DND-41 (cell line): Measurements from ENCODE around the gene ARMH3.

ENCODE experiments used
- EZH2 ChIP-seq: IDR thresholded peaks from 3 replicates; pipeline ENCODE4 v1.6.1; 2012; ENCODE audit warnings: borderline replicate concordance, low read depth, mild to moderate bottlenecking, moderate library complexity, low read length, inconsistent platforms; ENCODE audit not compliant: severe bottlenecking
- TF ChIP-seq, protein P1 (sequence below): IDR thresholded peaks from 2 replicates; pipeline ENCODE4 v1.5.1; 2012; ENCODE audit warnings: borderline replicate concordance, low read length, moderate library complexity, mild to moderate bottlenecking; ENCODE audit not compliant: poor library complexity, severe bottlenecking; ENCODE audit errors: extremely low read depth

DNA sequence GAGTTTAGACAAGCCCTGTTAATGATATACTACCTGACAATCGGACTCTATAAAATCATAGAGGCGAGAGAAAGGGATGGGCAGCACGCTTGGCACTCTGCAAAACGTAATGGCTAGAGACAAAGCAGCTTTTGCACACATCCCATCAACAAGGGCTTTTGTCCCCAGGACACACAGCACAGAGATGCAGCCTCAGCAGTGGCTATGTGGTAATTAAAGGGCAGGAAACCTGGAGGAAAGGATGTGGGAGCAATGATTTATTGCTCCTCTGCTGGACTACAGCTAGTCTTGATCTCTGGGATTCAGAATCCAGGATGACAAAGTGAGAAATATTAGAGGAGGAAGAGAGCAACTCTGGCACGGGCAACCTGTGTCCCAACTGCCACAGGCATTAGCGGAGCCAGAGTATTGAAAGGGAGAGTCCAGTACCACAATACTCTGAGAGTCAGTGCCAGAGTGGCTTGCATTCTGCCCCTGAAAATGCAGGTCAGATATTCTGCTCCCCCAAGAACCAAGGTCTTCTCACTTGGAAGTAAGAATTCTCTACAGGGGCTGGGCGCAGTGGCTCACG, 96.5 kb downstream of the ARMH3 start:
- TF ChIP-seq, protein P1, sequence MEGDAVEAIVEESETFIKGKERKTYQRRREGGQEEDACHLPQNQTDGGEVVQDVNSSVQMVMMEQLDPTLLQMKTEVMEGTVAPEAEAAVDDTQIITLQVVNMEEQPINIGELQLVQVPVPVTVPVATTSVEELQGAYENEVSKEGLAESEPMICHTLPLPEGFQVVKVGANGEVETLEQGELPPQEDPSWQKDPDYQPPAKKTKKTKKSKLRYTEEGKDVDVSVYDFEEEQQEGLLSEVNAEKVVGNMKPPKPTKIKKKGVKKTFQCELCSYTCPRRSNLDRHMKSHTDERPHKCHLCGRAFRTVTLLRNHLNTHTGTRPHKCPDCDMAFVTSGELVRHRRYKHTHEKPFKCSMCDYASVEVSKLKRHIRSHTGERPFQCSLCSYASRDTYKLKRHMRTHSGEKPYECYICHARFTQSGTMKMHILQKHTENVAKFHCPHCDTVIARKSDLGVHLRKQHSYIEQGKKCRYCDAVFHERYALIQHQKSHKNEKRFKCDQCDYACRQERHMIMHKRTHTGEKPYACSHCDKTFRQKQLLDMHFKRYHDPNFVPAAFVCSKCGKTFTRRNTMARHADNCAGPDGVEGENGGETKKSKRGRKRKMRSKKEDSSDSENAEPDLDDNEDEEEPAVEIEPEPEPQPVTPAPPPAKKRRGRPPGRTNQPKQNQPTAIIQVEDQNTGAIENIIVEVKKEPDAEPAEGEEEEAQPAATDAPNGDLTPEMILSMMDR: no peak
- no peak for TF ChIP-seq EZH2
